Loucy (cell line): ENCODE measurements around the gene PTCH1.

Experiments
- EZH2phosphoT487 ChIP-seq: fragments of 200-600 bp; IDR thresholded peaks from 2 replicates; pipeline ENCODE4 v1.6.1; 2018; ENCODE audit warnings: antibody characterized with exemption, mild to moderate bottlenecking, moderate library complexity, borderline replicate concordance
- TF ChIP-seq, protein P1 (sequence below): fragments of 200-600 bp; sonication (generic); conservative IDR thresholded peaks from 2 replicates; pipeline ENCODE4 v1.5.1; 2014; ENCODE audit warnings: mild to moderate bottlenecking, antibody characterized with exemption, low read length

DNA sequence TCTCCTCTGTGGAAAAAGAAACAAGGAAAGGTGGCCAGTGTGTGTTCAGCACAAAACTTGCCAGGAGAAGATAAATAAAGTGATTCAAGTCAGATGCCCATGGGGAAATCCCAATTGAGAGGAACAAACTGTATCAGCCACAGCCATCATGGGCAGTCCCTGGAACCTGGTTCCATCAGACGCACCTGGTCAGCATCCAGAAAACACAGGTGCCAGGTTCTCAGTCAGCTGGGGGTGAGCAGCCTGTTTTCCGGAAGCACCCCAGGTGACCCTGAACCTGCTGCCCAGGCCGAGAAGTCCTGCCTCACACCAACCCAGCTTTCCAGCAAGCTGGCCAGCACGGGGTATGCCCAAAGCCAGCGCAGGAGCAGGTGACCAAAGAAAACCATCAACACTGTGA, 30.5 kb downstream of the PTCH1 start:
- TF ChIP-seq, protein P1, sequence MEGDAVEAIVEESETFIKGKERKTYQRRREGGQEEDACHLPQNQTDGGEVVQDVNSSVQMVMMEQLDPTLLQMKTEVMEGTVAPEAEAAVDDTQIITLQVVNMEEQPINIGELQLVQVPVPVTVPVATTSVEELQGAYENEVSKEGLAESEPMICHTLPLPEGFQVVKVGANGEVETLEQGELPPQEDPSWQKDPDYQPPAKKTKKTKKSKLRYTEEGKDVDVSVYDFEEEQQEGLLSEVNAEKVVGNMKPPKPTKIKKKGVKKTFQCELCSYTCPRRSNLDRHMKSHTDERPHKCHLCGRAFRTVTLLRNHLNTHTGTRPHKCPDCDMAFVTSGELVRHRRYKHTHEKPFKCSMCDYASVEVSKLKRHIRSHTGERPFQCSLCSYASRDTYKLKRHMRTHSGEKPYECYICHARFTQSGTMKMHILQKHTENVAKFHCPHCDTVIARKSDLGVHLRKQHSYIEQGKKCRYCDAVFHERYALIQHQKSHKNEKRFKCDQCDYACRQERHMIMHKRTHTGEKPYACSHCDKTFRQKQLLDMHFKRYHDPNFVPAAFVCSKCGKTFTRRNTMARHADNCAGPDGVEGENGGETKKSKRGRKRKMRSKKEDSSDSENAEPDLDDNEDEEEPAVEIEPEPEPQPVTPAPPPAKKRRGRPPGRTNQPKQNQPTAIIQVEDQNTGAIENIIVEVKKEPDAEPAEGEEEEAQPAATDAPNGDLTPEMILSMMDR: no peak
- no peak for TF ChIP-seq EZH2phosphoT487
